Cerebellar nuclear complex (tissue), 1 donor: ENCODE data around the gene ALB.

ENCODE experiments used
- DNase-seq, 2 experiments: peaks; one replicate each; lab custom pipeline; 2025; lab: John Stamatoyannopoulos, UW

ALB gene

GRCh38 chr4:73408181-73408867 is 4.2 kb downstream of the ALB start:
- DNase-seq: no peak

GRCh38 chr4:73409012-73409862 is 5.2 kb downstream of the ALB start:
- DNase-seq: no peak

- no peak for DNase-seq
Observed at GRCh38 chr4:73409978-73410548, 6.0 kb downstream of the ALB start.

- no peak for DNase-seq
Observed at GRCh38 chr4:73410916-73411730, 7.0 kb downstream of the ALB start.

GRCh38 chr4:73411731-73412414 is 7.8 kb downstream of the ALB start:
- DNase-seq: no peak

GRCh38 chr4:73413294-73413755 is 9.2 kb downstream of the ALB start:
- no peak for DNase-seq

- no peak for DNase-seq
Observed at GRCh38 chr4:73414936-73415271, 10.8 kb downstream of the ALB start.

- no peak for DNase-seq
Observed at GRCh38 chr4:73415807-73416238, 11.7 kb downstream of the ALB start.

- no peak for DNase-seq
Observed at GRCh38 chr4:73416423-73417087, 12.5 kb downstream of the ALB start.

GRCh38 chr4:73417342-73417741 is 13.3 kb downstream of the ALB start:
- no peak for DNase-seq

- no peak for DNase-seq
Observed at GRCh38 chr4:73417973-73418372, 13.9 kb downstream of the ALB start.

- no peak for DNase-seq
Observed at GRCh38 chr4:73418677-73419076, 14.6 kb downstream of the ALB start.

- no peak for DNase-seq
Observed at GRCh38 chr4:73419106-73420038, 15.3 kb downstream of the ALB start.

- no peak for DNase-seq
Observed at GRCh38 chr4:73420615-73421014, 16.5 kb downstream of the ALB start.

- no peak for DNase-seq
Observed at GRCh38 chr4:73421708-73422457, 17.8 kb downstream of the ALB start.

- DNase-seq: no peak
Observed at GRCh38 chr4:73422458-73422752, 18.3 kb downstream of the ALB start.

- no peak for DNase-seq
Observed at GRCh38 chr4:73423184-73423583, 19.1 kb downstream of the ALB start.

GRCh38 chr4:73426666-73427065 is 22.6 kb downstream of the ALB start:
- no peak for DNase-seq

- DNase-seq: no peak
Observed at GRCh38 chr4:73429118-73429517, 25.0 kb downstream of the ALB start.
